Loucy (cell line): Measurements from ENCODE around the gene TNFSF4.

Experiments used
- H2AFZ ChIP-seq: fragments of 200-600 bp; sonication (generic); 2 replicates; pipeline ENCODE4 v1.6.0; 2016; ENCODE audit warnings: antibody characterized with exemption, mild to moderate bottlenecking, low read length, moderate library complexity
- H3F3A ChIP-seq: fragments of 200-600 bp; 2 replicates; pipeline ENCODE4 v1.6.0; 2016; ENCODE audit warnings: antibody characterized with exemption, low read depth, mild to moderate bottlenecking
- H3K27me3 ChIP-seq: fragments of 200-600 bp; sonication (generic); 2 replicates; pipeline ENCODE4 v1.6.1; 2014; ENCODE audit warnings: low read length, mild to moderate bottlenecking; ENCODE audit not compliant: insufficient read depth, poor library complexity, severe bottlenecking
- H3K36me3 ChIP-seq: fragments of 200-600 bp; sonication (generic); 2 replicates; pipeline ENCODE4 v1.6.1; 2016; ENCODE audit warnings: low read length; ENCODE audit not compliant: insufficient read depth
- H3K4me1 ChIP-seq: fragments of 200-600 bp; sonication (generic); 2 replicates; pipeline ENCODE4 v1.5.1; 2014; ENCODE audit warnings: low read length, mild to moderate bottlenecking; ENCODE audit not compliant: insufficient read depth, poor library complexity, severe bottlenecking
- H3K4me2 ChIP-seq: fragments of 200-600 bp; sonication (generic); 2 replicates; pipeline ENCODE4 v1.6.0; 2014; ENCODE audit warnings: antibody characterized with exemption, low read length, low read depth, mild to moderate bottlenecking; ENCODE audit not compliant: poor library complexity, severe bottlenecking
- H3K4me3 ChIP-seq: fragments of 200-600 bp; sonication (generic); 2 replicates; pipeline ENCODE4 v1.5.1; 2014; ENCODE audit warnings: low read length, mild to moderate bottlenecking, mixed read lengths; ENCODE audit not compliant: poor library complexity, severe bottlenecking
- H3K79me2 ChIP-seq: fragments of 200-600 bp; sonication (generic); 2 replicates; pipeline ENCODE4 v1.6.1; 2014; ENCODE audit warnings: low read length; ENCODE audit not compliant: insufficient read depth
- H3K9ac ChIP-seq: fragments of 200-600 bp; sonication (generic); 2 replicates; pipeline ENCODE4 v1.6.0; 2014; ENCODE audit warnings: mild to moderate bottlenecking, low read depth, low read length, moderate library complexity; ENCODE audit not compliant: poor library complexity, severe bottlenecking
- H3K9me2 ChIP-seq: fragments of 200-600 bp; sonication (generic); replicated peaks from 2 replicates; pipeline ENCODE4 v1.6.1; 2016; ENCODE audit warnings: low read depth, low read length, mixed read lengths
- H3K9me3 ChIP-seq: fragments of 200-600 bp; sonication (generic); 2 replicates; pipeline ENCODE4 v1.6.1; 2014; ENCODE audit warnings: mild to moderate bottlenecking, antibody characterized with exemption, low read length, low read depth; ENCODE audit not compliant: insufficient read depth
- H4K20me1 ChIP-seq: fragments of 200-600 bp; sonication (generic); 2 replicates; pipeline ENCODE4 v1.6.0; 2014; ENCODE audit warnings: antibody characterized with exemption, low read length, mild to moderate bottlenecking; ENCODE audit not compliant: insufficient read depth, poor library complexity, severe bottlenecking
- EZH2phosphoT487 ChIP-seq: fragments of 200-600 bp; IDR thresholded peaks from 2 replicates; pipeline ENCODE4 v1.6.1; 2018; ENCODE audit warnings: antibody characterized with exemption, mild to moderate bottlenecking, moderate library complexity, borderline replicate concordance
- TF ChIP-seq, protein P1 (sequence below): fragments of 200-600 bp; sonication (generic); conservative IDR thresholded peaks from 2 replicates; pipeline ENCODE4 v1.5.1; 2014; ENCODE audit warnings: mild to moderate bottlenecking, antibody characterized with exemption, low read length

TNFSF4 gene

DNA sequence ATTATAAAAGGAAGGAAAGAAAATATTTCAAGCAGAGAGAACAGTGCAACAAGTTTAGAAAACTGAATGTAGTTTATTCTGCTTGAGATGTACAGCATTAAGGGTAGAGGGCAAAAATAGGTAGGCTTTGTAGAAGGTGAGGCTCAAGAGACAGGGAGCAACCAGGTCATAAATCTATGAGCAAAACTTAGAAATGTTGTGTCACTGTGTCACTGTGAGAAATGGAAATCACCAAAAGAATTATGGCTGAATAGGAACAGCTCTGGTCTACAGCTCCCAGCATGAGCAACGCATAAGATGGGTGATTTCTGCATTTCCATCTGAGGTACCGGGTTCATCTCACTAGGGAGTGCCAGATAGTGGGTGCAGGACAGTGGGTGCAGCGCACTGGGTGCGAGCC, 53.6 kb downstream of the TNFSF4 start:
- Histone ChIP-seq H3K79me2 (no peaks in the 10 kb centered on the region), H3K4me1 (no peaks in the 10 kb centered on the region), H3K9me2 (no peaks in the 10 kb centered on the region), H4K20me1 (no peaks in the 10 kb centered on the region), H3K9me3 (no peaks in the 10 kb centered on the region), H3K36me3 (no peaks in the 10 kb centered on the region), H3K4me3 (no peak overlapping the region), H2AFZ (no peak overlapping the region), H3K4me2 (no peak overlapping the region), H3K27me3 (no peaks in the 10 kb centered on the region), H3F3A (no peaks in the 10 kb centered on the region), H3K9ac (no peak overlapping the region)
- TF ChIP-seq, protein P1, sequence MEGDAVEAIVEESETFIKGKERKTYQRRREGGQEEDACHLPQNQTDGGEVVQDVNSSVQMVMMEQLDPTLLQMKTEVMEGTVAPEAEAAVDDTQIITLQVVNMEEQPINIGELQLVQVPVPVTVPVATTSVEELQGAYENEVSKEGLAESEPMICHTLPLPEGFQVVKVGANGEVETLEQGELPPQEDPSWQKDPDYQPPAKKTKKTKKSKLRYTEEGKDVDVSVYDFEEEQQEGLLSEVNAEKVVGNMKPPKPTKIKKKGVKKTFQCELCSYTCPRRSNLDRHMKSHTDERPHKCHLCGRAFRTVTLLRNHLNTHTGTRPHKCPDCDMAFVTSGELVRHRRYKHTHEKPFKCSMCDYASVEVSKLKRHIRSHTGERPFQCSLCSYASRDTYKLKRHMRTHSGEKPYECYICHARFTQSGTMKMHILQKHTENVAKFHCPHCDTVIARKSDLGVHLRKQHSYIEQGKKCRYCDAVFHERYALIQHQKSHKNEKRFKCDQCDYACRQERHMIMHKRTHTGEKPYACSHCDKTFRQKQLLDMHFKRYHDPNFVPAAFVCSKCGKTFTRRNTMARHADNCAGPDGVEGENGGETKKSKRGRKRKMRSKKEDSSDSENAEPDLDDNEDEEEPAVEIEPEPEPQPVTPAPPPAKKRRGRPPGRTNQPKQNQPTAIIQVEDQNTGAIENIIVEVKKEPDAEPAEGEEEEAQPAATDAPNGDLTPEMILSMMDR = no peak
- TF ChIP-seq EZH2phosphoT487 = no peak

DNA sequence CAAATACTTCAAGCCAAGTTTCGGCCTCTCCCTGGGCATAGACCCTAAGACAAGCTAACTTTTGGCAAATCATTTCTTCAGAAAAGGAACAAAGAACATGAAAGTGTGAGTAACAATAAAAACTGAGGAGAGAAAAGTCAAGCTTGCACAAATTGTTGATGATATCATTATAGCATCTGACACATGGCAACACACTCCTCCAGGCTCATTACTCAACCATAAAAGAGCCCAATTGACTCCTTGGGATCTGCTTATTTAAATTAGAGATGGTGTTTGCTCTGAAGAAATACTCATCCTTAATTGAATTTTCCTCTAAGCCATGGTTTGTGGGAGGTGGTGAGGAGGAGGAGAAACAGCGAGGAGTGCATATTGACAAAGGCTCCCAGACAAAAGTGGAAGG, 54.5 kb downstream of the TNFSF4 start:
- Histone ChIP-seq H3F3A (no peaks in the 10 kb centered on the region), H3K4me2 (no peak overlapping the region), H3K79me2 (no peaks in the 10 kb centered on the region), H3K4me1 (no peaks in the 10 kb centered on the region), H3K36me3 (no peaks in the 10 kb centered on the region), H4K20me1 (no peaks in the 10 kb centered on the region), H2AFZ (no peak overlapping the region), H3K4me3 (no peak overlapping the region), H3K9ac (no peak overlapping the region), H3K27me3 (no peaks in the 10 kb centered on the region), H3K9me3 (no peaks in the 10 kb centered on the region), H3K9me2 (no peaks in the 10 kb centered on the region)
- TF ChIP-seq, protein P1 = no peak
- no peak for TF ChIP-seq EZH2phosphoT487

DNA sequence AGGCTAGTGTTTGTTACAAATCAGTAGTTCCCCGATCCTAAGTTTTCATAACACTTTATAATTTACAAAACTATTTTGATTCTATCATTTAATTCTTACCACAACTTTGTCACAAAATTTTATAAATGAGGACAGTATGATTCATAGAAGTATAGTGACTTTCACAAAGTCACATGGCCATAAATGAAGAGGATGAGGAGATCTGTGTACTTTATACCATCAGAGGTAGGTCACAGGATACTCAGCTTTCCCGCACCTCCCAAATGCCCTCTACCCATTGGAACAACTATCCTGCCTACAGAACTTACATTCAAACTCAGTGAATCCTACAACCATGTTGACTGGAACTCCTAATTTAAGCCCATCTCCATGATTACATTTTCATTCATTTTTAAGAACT, 56.3 kb downstream of the TNFSF4 start:
- H3K9ac ChIP-seq = no peak overlapping the region

More for the DNA sequence above, 56.3 kb downstream of the TNFSF4 start:
- H3K9me2 ChIP-seq = no peaks in the 10 kb centered on the region
- H3F3A ChIP-seq = no peaks in the 10 kb centered on the region
- no peak overlapping the region for H3K4me3 ChIP-seq
- H3K4me2 ChIP-seq = no peak overlapping the region
- H3K79me2 ChIP-seq = no peaks in the 10 kb centered on the region
- H3K27me3 ChIP-seq = no peaks in the 10 kb centered on the region
- H3K36me3 ChIP-seq = no peaks in the 10 kb centered on the region
- no peak overlapping the region for H2AFZ ChIP-seq
- H3K9me3 ChIP-seq = peaks cover 6% of the 10 kb centered on the region; the same call in 1 of the 2 replicates
- no peak for TF ChIP-seq EZH2phosphoT487
- TF ChIP-seq, protein P1 = no peak
- no peaks in the 10 kb centered on the region for H3K4me1 ChIP-seq
- H4K20me1 ChIP-seq = no peaks in the 10 kb centered on the region
